ENCODE results near the gene SYNE2. TPM values are rescaled to one million over a fixed set of nuclear protein-coding genes. Genes with fewer than 3 reads are reported as not detected.

SYNE2 gene
- total RNA-seq, 1 experiment from 2014 or later, result 94.2 TPM

GRCh38 chr14:63897721-63898163 lies 44.9 kb downstream of the SYNE2 start:
- intact Hi-C loops (cut with micrococcal nuclease; ENCODE audit: unreplicated experiment), result no loop called here
- TF ChIP-seq EZH2 (IDR thresholded peaks at IDR 0.05; ENCODE audit: low read depth) (no peak), CTCF (conservative IDR thresholded peaks at IDR 0.05) (no peak)
- no peak overlapping the region for H3K27ac ChIP-seq
- H2AFZ ChIP-seq, result no peak overlapping the region
- ChIA-PET CTCF (no interaction called here), POLR2A (ENCODE audit: unreplicated experiment) (no interaction called here)
- H3K9me2 ChIP-seq (ENCODE audit: insufficient read depth), result no peaks in the 10 kb centered on the region
- no TSS peak for BruUV-seq (replicated peaks)
- H4K20me1 ChIP-seq (ENCODE audit: insufficient read depth), result no peaks in the 10 kb centered on the region
- no peaks in the 10 kb centered on the region for H3K79me2 ChIP-seq (ENCODE audit: low read depth)
- H3K9me3 ChIP-seq (ENCODE audit: insufficient read depth, low read depth), result no peaks in the 10 kb centered on the region
- no peak for DNase-seq
- H3K36me3 ChIP-seq (ENCODE audit: low read depth), result no peaks in the 10 kb centered on the region
- no peak overlapping the region for H3K4me2 ChIP-seq
- no peak overlapping the region for H3K4me3 ChIP-seq
- no peaks in the 10 kb centered on the region for H3K27me3 ChIP-seq (ENCODE audit: insufficient read depth, low read depth)
- H3K4me1 ChIP-seq (replicated peaks; ENCODE audit: insufficient read depth), result peaks cover 14% of the 10 kb centered on the region
- H3F3A ChIP-seq (ENCODE audit: insufficient read depth, low read depth), result peaks cover 7% of the 10 kb centered on the region

GRCh38 chr14:63899953-63900352 lies 47.1 kb downstream of the SYNE2 start:
- no peak overlapping the region for H3K4me3 ChIP-seq
- no peaks in the 10 kb centered on the region for H3K79me2 ChIP-seq (ENCODE audit: low read depth)
- H4K20me1 ChIP-seq (ENCODE audit: insufficient read depth), result no peaks in the 10 kb centered on the region
- H3K4me2 ChIP-seq, result no peak overlapping the region
- peaks cover 7% of the 10 kb centered on the region for H3F3A ChIP-seq (ENCODE audit: insufficient read depth, low read depth)
- CTCF ChIA-PET, result no interaction called here
- TF ChIP-seq EZH2 (IDR thresholded peaks at IDR 0.05; ENCODE audit: low read depth) (no peak), CTCF (conservative IDR thresholded peaks at IDR 0.05) (no peak)
- no peaks in the 10 kb centered on the region for H3K9me2 ChIP-seq (ENCODE audit: insufficient read depth)
- no peak overlapping the region for H2AFZ ChIP-seq
- H3K4me1 ChIP-seq (replicated peaks; ENCODE audit: insufficient read depth), result peaks cover 14% of the 10 kb centered on the region
- BruUV-seq (replicated peaks), result no TSS peak
- no peaks in the 10 kb centered on the region for H3K9me3 ChIP-seq (ENCODE audit: insufficient read depth, low read depth)
- POLR2A ChIA-PET (ENCODE audit: unreplicated experiment), result no interaction called here
- DNase-seq, result no peak
- no peak overlapping the region for H3K27ac ChIP-seq
- H3K27me3 ChIP-seq (ENCODE audit: insufficient read depth, low read depth), result no peaks in the 10 kb centered on the region
- no peaks in the 10 kb centered on the region for H3K36me3 ChIP-seq (ENCODE audit: low read depth)
- intact Hi-C loops (cut with micrococcal nuclease; ENCODE audit: unreplicated experiment), result no loop called here

GRCh38 chr14:63901434-63902085 lies 48.8 kb downstream of the SYNE2 start:
- no peak for TF ChIP-seq EZH2 (IDR thresholded peaks at IDR 0.05; ENCODE audit: low read depth)
- no peak for TF ChIP-seq CTCF (conservative IDR thresholded peaks at IDR 0.05)
- POLR2A ChIA-PET (ENCODE audit: unreplicated experiment), result no interaction called here
- H3K9me2 ChIP-seq (ENCODE audit: insufficient read depth), result no peaks in the 10 kb centered on the region
- DNase-seq, result no peak
- peaks cover 4% of the 10 kb centered on the region for H3F3A ChIP-seq (ENCODE audit: insufficient read depth, low read depth)
- no peaks in the 10 kb centered on the region for H4K20me1 ChIP-seq (ENCODE audit: insufficient read depth)
- intact Hi-C loops (cut with micrococcal nuclease; ENCODE audit: unreplicated experiment), result no loop called here
- H3K27ac ChIP-seq, result no peak overlapping the region
- no TSS peak for BruUV-seq (replicated peaks)
- no peaks in the 10 kb centered on the region for H3K27me3 ChIP-seq (ENCODE audit: insufficient read depth, low read depth)
- no peak overlapping the region for H3K4me2 ChIP-seq
- CTCF ChIA-PET, result no interaction called here
- no peaks in the 10 kb centered on the region for H3K9me3 ChIP-seq (ENCODE audit: insufficient read depth, low read depth)
- no peak overlapping the region for H3K4me3 ChIP-seq
- peaks cover 4% of the 10 kb centered on the region for H3K4me1 ChIP-seq (replicated peaks; ENCODE audit: insufficient read depth)
- H3K79me2 ChIP-seq (ENCODE audit: low read depth), result no peaks in the 10 kb centered on the region
- no peak overlapping the region for H2AFZ ChIP-seq
- no peaks in the 10 kb centered on the region for H3K36me3 ChIP-seq (ENCODE audit: low read depth)

Data from PC-9 (cell line).